Endodermal cell (in vitro differentiated cells): ENCODE measurements around the gene SATL1. TPM values are rescaled to one million over a fixed set of nuclear protein-coding genes. Genes with fewer than 3 reads are reported as not detected.

Experiments used
- DNase-seq: peaks from one replicate; pipeline ENCODE4 v3.0.0-alpha.2; 2017
- H3K27ac ChIP-seq: 2 replicates; pipeline ENCODE4 v1.5.1; 2013; ENCODE audit warnings: mild to moderate bottlenecking, low read depth, low read length, moderate library complexity
- H3K27me3 ChIP-seq: 2 replicates; pipeline ENCODE4 v1.6.1; 2013; ENCODE audit warnings: mild to moderate bottlenecking, low read length, moderate library complexity; ENCODE audit not compliant: insufficient read depth, control insufficient read depth, poor library complexity, severe bottlenecking
- H3K36me3 ChIP-seq: 2 replicates; pipeline ENCODE4 v1.7.0; 2013; ENCODE audit warnings: mild to moderate bottlenecking, low read length, moderate library complexity; ENCODE audit not compliant: control insufficient read depth, insufficient read depth
- H3K4me1 ChIP-seq: one replicate; pipeline ENCODE4 v1.7.0; 2013; ENCODE audit warnings: low read length; ENCODE audit not compliant: control insufficient read depth, insufficient read depth
- H3K4me3 ChIP-seq: 2 replicates; pipeline ENCODE4 v1.5.1; 2013; ENCODE audit warnings: mild to moderate bottlenecking, low read length, moderate library complexity
- H3K9ac ChIP-seq: 2 replicates; pipeline ENCODE4 v1.6.1; 2013; ENCODE audit warnings: mild to moderate bottlenecking, low read length, moderate library complexity; ENCODE audit not compliant: poor library complexity, severe bottlenecking; ENCODE audit errors: extremely low read depth
- H3K9me3 ChIP-seq: 2 replicates; pipeline ENCODE4 v1.6.1; 2013; ENCODE audit warnings: mild to moderate bottlenecking, low read length, moderate library complexity; ENCODE audit not compliant: control insufficient read depth
- H3K27ac Mint-ChIP-seq: 2 replicates; pipeline ENCODE4 v1.8.0; 2020; ENCODE audit warnings: mixed read lengths
- H3K27me3 Mint-ChIP-seq: 2 replicates; pipeline ENCODE4 v1.8.0; 2021; ENCODE audit warnings: mild to moderate bottlenecking, mixed read lengths; ENCODE audit not compliant: insufficient read depth
- H3K36me3 Mint-ChIP-seq: 2 replicates; pipeline ENCODE4 v1.8.0; 2020; ENCODE audit warnings: low read depth, mixed read lengths
- H3K4me1 Mint-ChIP-seq: 2 replicates; pipeline ENCODE4 v1.8.0; 2020; ENCODE audit warnings: mixed read lengths
- H3K4me3 Mint-ChIP-seq: 2 replicates; pipeline ENCODE4 v1.8.0; 2020; ENCODE audit warnings: mild to moderate bottlenecking, moderate library complexity, mixed read lengths
- H3K9me3 Mint-ChIP-seq: 2 replicates; pipeline ENCODE4 v1.8.0; 2020; ENCODE audit warnings: mild to moderate bottlenecking, mixed read lengths
- WGBS, 2 experiments: methylation state at CpG; one replicate each; pipeline versions ENCODE4 v1.1.5 to v1.1.7; 2013; ENCODE audit warnings: missing lambda C conversion rate in 2 of 2, mixed read lengths in 1 of 2; ENCODE audit not compliant: insufficient coverage in 1 of 2, insufficient read length in 1 of 2; 5-methylcytosine and 5-hydroxymethylcytosine counted together
- total RNA-seq, 2 donors: library from RNA; stranded (reverse); fragmentation: NEBNext Ultra II Directional in 1 of 2; extraction: Animal tissue kit (Norgen Biotek cat#: 25700) in 1 of 2; gene quantifications; 2 replicates in 1 of 2; 3 replicates in 1 of 2; pipeline ENCODE4 v1.2.1, GENCODE V29; 2021
- TF ChIP-seq, protein P1 (sequence below): fragments of 200-600 bp; sonication (generic); conservative IDR thresholded peaks from 2 replicates; pipeline ENCODE4 v1.5.0; 2021; ENCODE audit warnings: antibody characterized with exemption, mild to moderate bottlenecking

SATL1 gene
- total RNA-seq, 2 donors from 2014 or later: 0.29 to 0.58 TPM

- no peak overlapping the region for H3K4me3 Mint-ChIP-seq
- H3K36me3 Mint-ChIP-seq: no peaks in the 10 kb centered on the region
- H3K4me3 ChIP-seq: no peak overlapping the region
- TF ChIP-seq, protein P1, sequence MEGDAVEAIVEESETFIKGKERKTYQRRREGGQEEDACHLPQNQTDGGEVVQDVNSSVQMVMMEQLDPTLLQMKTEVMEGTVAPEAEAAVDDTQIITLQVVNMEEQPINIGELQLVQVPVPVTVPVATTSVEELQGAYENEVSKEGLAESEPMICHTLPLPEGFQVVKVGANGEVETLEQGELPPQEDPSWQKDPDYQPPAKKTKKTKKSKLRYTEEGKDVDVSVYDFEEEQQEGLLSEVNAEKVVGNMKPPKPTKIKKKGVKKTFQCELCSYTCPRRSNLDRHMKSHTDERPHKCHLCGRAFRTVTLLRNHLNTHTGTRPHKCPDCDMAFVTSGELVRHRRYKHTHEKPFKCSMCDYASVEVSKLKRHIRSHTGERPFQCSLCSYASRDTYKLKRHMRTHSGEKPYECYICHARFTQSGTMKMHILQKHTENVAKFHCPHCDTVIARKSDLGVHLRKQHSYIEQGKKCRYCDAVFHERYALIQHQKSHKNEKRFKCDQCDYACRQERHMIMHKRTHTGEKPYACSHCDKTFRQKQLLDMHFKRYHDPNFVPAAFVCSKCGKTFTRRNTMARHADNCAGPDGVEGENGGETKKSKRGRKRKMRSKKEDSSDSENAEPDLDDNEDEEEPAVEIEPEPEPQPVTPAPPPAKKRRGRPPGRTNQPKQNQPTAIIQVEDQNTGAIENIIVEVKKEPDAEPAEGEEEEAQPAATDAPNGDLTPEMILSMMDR: no peak
- H3K36me3 ChIP-seq: no peaks in the 10 kb centered on the region
- H3K27me3 Mint-ChIP-seq: no peaks in the 10 kb centered on the region
- H3K4me1 Mint-ChIP-seq: no peaks in the 10 kb centered on the region
- H3K9ac ChIP-seq: no peak overlapping the region
- 68% methylated on average over 1 of the region's 1 CpG; no CpG with 5 or more reads in 1 of the 2 experiments for WGBS, 2 experiments
- H3K9me3 Mint-ChIP-seq: peaks cover 35% of the 10 kb centered on the region
- no peak for DNase-seq
- no peaks in the 10 kb centered on the region for H3K27me3 ChIP-seq
- no peak overlapping the region for H3K27ac Mint-ChIP-seq
- no peak overlapping the region for H3K27ac ChIP-seq
- no peaks in the 10 kb centered on the region for H3K9me3 ChIP-seq
- no peaks in the 10 kb centered on the region for H3K4me1 ChIP-seq
Measured at GRCh38 chrX:85115252-85115651, 128.3 kb downstream of the SATL1 start.

GRCh38 chrX:85114776-85115175 lies 128.8 kb downstream of the SATL1 start:
- Histone ChIP-seq H3K27me3 (no peaks in the 10 kb centered on the region), H3K9me3 (no peaks in the 10 kb centered on the region), H3K36me3 (no peaks in the 10 kb centered on the region), H3K4me1 (no peaks in the 10 kb centered on the region), H3K9ac (no peak overlapping the region), H3K4me3 (no peak overlapping the region), H3K27ac (no peak overlapping the region)
- TF ChIP-seq, protein P1: no peak
- no peaks in the 10 kb centered on the region for H3K4me1 Mint-ChIP-seq
- no peak overlapping the region for H3K4me3 Mint-ChIP-seq
- H3K36me3 Mint-ChIP-seq: no peaks in the 10 kb centered on the region
- H3K27me3 Mint-ChIP-seq: no peaks in the 10 kb centered on the region
- no peak for DNase-seq
- H3K27ac Mint-ChIP-seq: no peak overlapping the region
- peaks cover 35% of the 10 kb centered on the region for H3K9me3 Mint-ChIP-seq

- H3K9me3 ChIP-seq: no peaks in the 10 kb centered on the region
- H3K9me3 Mint-ChIP-seq: peaks cover 36% of the 10 kb centered on the region
- TF ChIP-seq, protein P1: no peak
- no peak overlapping the region for H3K27ac ChIP-seq
- H3K36me3 ChIP-seq: no peaks in the 10 kb centered on the region
- H3K9ac ChIP-seq: no peak overlapping the region
- no peaks in the 10 kb centered on the region for H3K27me3 ChIP-seq
- WGBS, 2 experiments: 75 to 97% methylated on average over 1 to 3 of the region's 3 CpGs
- H3K4me1 Mint-ChIP-seq: no peaks in the 10 kb centered on the region
- no peak overlapping the region for H3K4me3 Mint-ChIP-seq
- no peaks in the 10 kb centered on the region for H3K4me1 ChIP-seq
- H3K27ac Mint-ChIP-seq: no peak overlapping the region
- no peaks in the 10 kb centered on the region for H3K27me3 Mint-ChIP-seq
- H3K4me3 ChIP-seq: no peak overlapping the region
- DNase-seq: no peak
- no peaks in the 10 kb centered on the region for H3K36me3 Mint-ChIP-seq
Measured at GRCh38 chrX:85114171-85114570, 129.4 kb downstream of the SATL1 start.
